Calu3 (cell line): ENCODE results near the gene STK4. TPM values are rescaled to one million over a fixed set of nuclear protein-coding genes. Genes with fewer than 3 reads are reported as not detected.

Experiments used
- BruUV-seq: library from RNA; stranded (reverse); fragments of 400-500 nt; replicated peaks from 2 replicates; lab custom pipeline; 2021; lab: Mats Ljungman, UMichigan
- CTCF ChIA-PET: fragments of 300-600 bp; sonication (Branson Sonifier 250); formaldehyde crosslinking; loops from one replicate; lab custom pipeline; 2022; ENCODE audit warnings: antibody characterized with exemption; lab: Charles Lee
- DNase-seq: peaks from one replicate; pipeline ENCODE4 v3.0.0; 2022
- H3K27ac Mint-ChIP-seq: one replicate; pipeline ENCODE4 v1.8.0; 2022; ENCODE audit warnings: mixed read lengths; ENCODE audit not compliant: unreplicated experiment
- H3K27me3 Mint-ChIP-seq: one replicate; pipeline ENCODE4 v1.8.0; 2022; ENCODE audit warnings: mixed read lengths; ENCODE audit not compliant: unreplicated experiment
- H3K36me3 Mint-ChIP-seq: one replicate; pipeline ENCODE4 v1.8.0; 2022; ENCODE audit warnings: mild to moderate bottlenecking, moderate library complexity, mixed read lengths; ENCODE audit not compliant: insufficient read depth, unreplicated experiment
- H3K4me1 Mint-ChIP-seq: one replicate; pipeline ENCODE4 v1.8.0; 2022; ENCODE audit warnings: mild to moderate bottlenecking, low read depth, mixed read lengths; ENCODE audit not compliant: unreplicated experiment
- H3K4me3 Mint-ChIP-seq: one replicate; pipeline ENCODE4 v1.8.0; 2022; ENCODE audit warnings: mild to moderate bottlenecking, low read depth, moderate library complexity, mixed read lengths; ENCODE audit not compliant: unreplicated experiment
- H3K9me3 Mint-ChIP-seq: one replicate; pipeline ENCODE4 v1.8.0; 2022; ENCODE audit warnings: low read depth, mixed read lengths; ENCODE audit not compliant: unreplicated experiment
- CTCF ChIP-seq: fragments of 200-600 bp; IDR thresholded peaks from one replicate; pipeline ENCODE4 v1.8.0; 2022; ENCODE audit warnings: antibody characterized with exemption; ENCODE audit not compliant: unreplicated experiment
- intact Hi-C: fragments of 100-400 bp; cut with micrococcal nuclease; formaldehyde crosslinking; loops from one replicate; pipeline ENCODE4 v1.10.0; 2022; ENCODE audit not compliant: unreplicated experiment
- total RNA-seq: library from RNA; stranded (reverse); gene quantifications from 2 replicates; pipeline ENCODE4 v1.2.3, GENCODE V29; 2022

The STK4 gene
- total RNA-seq, 1 experiment from 2014 or later, result 53.1 TPM

GRCh38 chr20:44945261-44945660 is 21.1 kb upstream of the STK4 start:
- no peak for TF ChIP-seq CTCF
- H3K4me3 Mint-ChIP-seq, result no peak overlapping the region
- no peak for DNase-seq
- H3K27ac Mint-ChIP-seq, result no peak overlapping the region
- CTCF ChIA-PET, result no interaction called here
- peaks cover 69% of the 10 kb centered on the region for H3K36me3 Mint-ChIP-seq
- BruUV-seq, result no TSS peak
- H3K4me1 Mint-ChIP-seq, result no peaks in the 10 kb centered on the region
- H3K9me3 Mint-ChIP-seq, result no peaks in the 10 kb centered on the region
- intact Hi-C loops, result no loop called here
- no peaks in the 10 kb centered on the region for H3K27me3 Mint-ChIP-seq

DNA sequence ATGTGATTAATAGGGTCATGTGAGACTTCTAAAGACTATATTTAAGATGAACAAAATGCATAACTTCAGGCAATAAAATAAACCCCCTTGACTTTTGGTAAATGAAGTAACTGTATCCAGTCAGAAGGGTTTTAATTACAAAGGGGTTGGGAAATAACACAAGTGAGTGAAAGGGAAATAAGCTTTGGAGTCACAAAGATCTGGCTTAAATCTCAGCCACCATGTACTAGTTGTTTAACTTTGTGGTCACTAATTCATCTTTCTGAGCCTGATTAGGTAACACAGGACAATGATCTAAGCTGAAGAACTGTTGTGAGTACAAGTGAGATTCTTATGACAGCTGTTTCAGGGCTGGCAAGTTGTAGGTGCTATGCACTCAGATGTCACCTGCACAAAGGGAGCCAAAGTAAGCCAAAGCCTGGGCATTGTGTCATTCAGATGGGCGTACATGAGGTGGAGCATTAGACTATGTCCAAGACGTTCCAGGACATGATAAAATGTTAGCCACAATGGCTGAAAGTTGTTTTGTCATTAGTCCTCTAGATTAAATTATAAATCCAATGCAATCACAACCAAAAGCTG is 19.9 kb upstream of the STK4 start:
- TF ChIP-seq CTCF, result no peak
- no peak overlapping the region for H3K27ac Mint-ChIP-seq
- H3K9me3 Mint-ChIP-seq, result no peaks in the 10 kb centered on the region
- BruUV-seq, result no TSS peak
- intact Hi-C loops, result no loop called here
- peaks cover 63% of the 10 kb centered on the region for H3K36me3 Mint-ChIP-seq
- no peak for DNase-seq
- H3K4me3 Mint-ChIP-seq, result no peak overlapping the region
- H3K27me3 Mint-ChIP-seq, result no peaks in the 10 kb centered on the region
- CTCF ChIA-PET, result no interaction called here
- no peaks in the 10 kb centered on the region for H3K4me1 Mint-ChIP-seq

- no peak for DNase-seq
- no TSS peak for BruUV-seq
- peaks cover 60% of the 10 kb centered on the region for H3K36me3 Mint-ChIP-seq
- H3K4me1 Mint-ChIP-seq, result peaks cover 8% of the 10 kb centered on the region
- H3K9me3 Mint-ChIP-seq, result no peaks in the 10 kb centered on the region
- H3K27ac Mint-ChIP-seq, result no peak overlapping the region
- no peaks in the 10 kb centered on the region for H3K27me3 Mint-ChIP-seq
- intact Hi-C loops, result no loop called here
- TF ChIP-seq CTCF, result no peak
- CTCF ChIA-PET, result no interaction called here
- no peak overlapping the region for H3K4me3 Mint-ChIP-seq
These were observed 18.2 kb upstream of the STK4 start for GRCh38 chr20:44948107-44948506.

DNA sequence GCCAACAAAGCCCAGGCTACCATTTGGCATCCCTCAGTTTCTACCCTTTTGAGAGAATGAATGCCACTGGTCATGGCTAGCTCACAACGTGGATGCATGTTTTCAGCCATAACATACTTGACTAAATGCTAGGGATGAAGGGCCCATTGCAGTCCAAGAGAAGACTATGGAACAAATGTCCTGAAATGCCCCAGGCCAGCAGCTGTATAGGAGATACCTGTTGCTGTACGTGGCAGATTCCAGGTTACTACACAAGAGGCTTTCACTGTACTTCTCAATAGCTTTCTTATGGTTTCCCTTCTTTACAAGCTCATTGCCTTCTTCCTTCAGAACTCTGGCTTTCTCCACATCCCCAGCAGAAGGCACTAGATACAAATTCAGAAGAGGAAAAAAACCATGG is 17.8 kb upstream of the STK4 start:
- Mint-ChIP-seq H3K27me3 (no peaks in the 10 kb centered on the region), H3K4me1 (peaks cover 12% of the 10 kb centered on the region), H3K9me3 (no peaks in the 10 kb centered on the region), H3K27ac (no peak overlapping the region), H3K36me3 (peaks cover 61% of the 10 kb centered on the region), H3K4me3 (no peak overlapping the region)
- no peak for DNase-seq
- CTCF ChIA-PET, result no interaction called here
- no TSS peak for BruUV-seq
- intact Hi-C loops, result no loop called here
- no peak for TF ChIP-seq CTCF
